ENCODE results near the gene SCPEP1.

SCPEP1 gene

GRCh38 chr17:57002904-57003303 is 25.0 kb downstream of the SCPEP1 start:
- DNase-seq (ENCODE audit: low read depth): no peak

GRCh38 chr17:57004944-57005579 is 27.1 kb downstream of the SCPEP1 start:
- DNase-seq (ENCODE audit: low read depth): no peak

- no peak for DNase-seq (ENCODE audit: low read depth)
Measured at GRCh38 chr17:57006040-57006439, 28.1 kb downstream of the SCPEP1 start.

GRCh38 chr17:57008958-57009357 is 31.0 kb downstream of the SCPEP1 start:
- DNase-seq (ENCODE audit: low read depth): no peak

GRCh38 chr17:57009737-57010445 is 32.0 kb downstream of the SCPEP1 start:
- peak; percentile 18 for DNase-seq (ENCODE audit: low read depth)

GRCh38 chr17:57010487-57010886 is 32.6 kb downstream of the SCPEP1 start:
- no peak for DNase-seq (ENCODE audit: low read depth)

- no peak for DNase-seq (ENCODE audit: low read depth)
Measured at GRCh38 chr17:57011491-57012015, 33.6 kb downstream of the SCPEP1 start.

- no peak for DNase-seq (ENCODE audit: low read depth)
Measured at GRCh38 chr17:57016071-57016763, 38.3 kb downstream of the SCPEP1 start.

- no peak for DNase-seq (ENCODE audit: low read depth)
Measured at GRCh38 chr17:57016764-57017116, 38.8 kb downstream of the SCPEP1 start.

GRCh38 chr17:57017625-57018024 is 39.7 kb downstream of the SCPEP1 start:
- no peak for DNase-seq (ENCODE audit: low read depth)

- no peak for DNase-seq (ENCODE audit: low read depth)
Measured at GRCh38 chr17:57020208-57020607, 42.3 kb downstream of the SCPEP1 start.

GRCh38 chr17:57021226-57021940 is 43.5 kb downstream of the SCPEP1 start:
- no peak for DNase-seq (ENCODE audit: low read depth)

- no peak for DNase-seq (ENCODE audit: low read depth)
Measured at GRCh38 chr17:57025876-57026275, 47.9 kb downstream of the SCPEP1 start.

GRCh38 chr17:57027852-57028251 is 49.9 kb downstream of the SCPEP1 start:
- DNase-seq (ENCODE audit: low read depth): no peak

GRCh38 chr17:57032343-57032742 is 54.4 kb downstream of the SCPEP1 start:
- DNase-seq (ENCODE audit: low read depth): no peak

GRCh38 chr17:57033296-57033695 is 55.4 kb downstream of the SCPEP1 start:
- no peak for DNase-seq (ENCODE audit: low read depth)

GRCh38 chr17:57034807-57035754 is 57.1 kb downstream of the SCPEP1 start:
- no peak for DNase-seq (ENCODE audit: low read depth)

- no peak for DNase-seq (ENCODE audit: low read depth)
Measured at GRCh38 chr17:57035971-57036481, 58.1 kb downstream of the SCPEP1 start.

- DNase-seq (ENCODE audit: low read depth): no peak
Measured at GRCh38 chr17:57037411-57037810, 59.5 kb downstream of the SCPEP1 start.

- DNase-seq (ENCODE audit: low read depth): no peak
Measured at GRCh38 chr17:57038486-57038885, 60.6 kb downstream of the SCPEP1 start.

- DNase-seq (ENCODE audit: low read depth): no peak
Measured at GRCh38 chr17:57040571-57040970, 62.6 kb downstream of the SCPEP1 start.

Data from stimulated activated CD4-positive, alpha-beta T cell treated with anti-CD3 and anti-CD28 coated beads, Interleukin-2, amount 100 ng/mL, for 4 hours (primary cell).